HG02642 (cell line): ENCODE data around the gene EEIG1.

ENCODE experiments used
- ATAC-seq: cut with Tn5 transposase; IDR thresholded peaks from one replicate; pipeline ENCODE4 v1.9.1; 2021; ENCODE audit warnings: mild to moderate bottlenecking; ENCODE audit not compliant: unreplicated experiment, poor library complexity

The EEIG1 gene

DNA sequence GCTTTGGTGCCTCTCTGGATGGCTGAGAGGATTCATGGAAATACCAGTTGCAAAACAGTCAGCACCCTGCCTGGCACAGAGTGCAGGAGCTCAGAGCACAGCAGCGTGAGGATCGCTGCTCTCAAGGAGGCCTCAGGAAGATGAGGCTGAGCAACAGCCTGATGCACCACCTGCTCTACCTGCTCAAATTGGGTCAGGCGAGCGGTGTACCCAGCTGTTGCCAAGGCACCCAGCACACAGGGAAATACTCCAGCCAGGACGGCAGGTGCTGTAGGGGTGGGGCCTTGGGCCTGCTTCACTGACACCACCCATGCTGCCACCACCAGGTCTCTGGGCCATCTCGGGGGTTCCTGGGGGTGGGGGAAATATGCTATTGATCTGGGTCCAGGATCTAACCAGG lies 4.3 kb downstream of the EEIG1 start:
- ATAC-seq = no peak

DNA sequence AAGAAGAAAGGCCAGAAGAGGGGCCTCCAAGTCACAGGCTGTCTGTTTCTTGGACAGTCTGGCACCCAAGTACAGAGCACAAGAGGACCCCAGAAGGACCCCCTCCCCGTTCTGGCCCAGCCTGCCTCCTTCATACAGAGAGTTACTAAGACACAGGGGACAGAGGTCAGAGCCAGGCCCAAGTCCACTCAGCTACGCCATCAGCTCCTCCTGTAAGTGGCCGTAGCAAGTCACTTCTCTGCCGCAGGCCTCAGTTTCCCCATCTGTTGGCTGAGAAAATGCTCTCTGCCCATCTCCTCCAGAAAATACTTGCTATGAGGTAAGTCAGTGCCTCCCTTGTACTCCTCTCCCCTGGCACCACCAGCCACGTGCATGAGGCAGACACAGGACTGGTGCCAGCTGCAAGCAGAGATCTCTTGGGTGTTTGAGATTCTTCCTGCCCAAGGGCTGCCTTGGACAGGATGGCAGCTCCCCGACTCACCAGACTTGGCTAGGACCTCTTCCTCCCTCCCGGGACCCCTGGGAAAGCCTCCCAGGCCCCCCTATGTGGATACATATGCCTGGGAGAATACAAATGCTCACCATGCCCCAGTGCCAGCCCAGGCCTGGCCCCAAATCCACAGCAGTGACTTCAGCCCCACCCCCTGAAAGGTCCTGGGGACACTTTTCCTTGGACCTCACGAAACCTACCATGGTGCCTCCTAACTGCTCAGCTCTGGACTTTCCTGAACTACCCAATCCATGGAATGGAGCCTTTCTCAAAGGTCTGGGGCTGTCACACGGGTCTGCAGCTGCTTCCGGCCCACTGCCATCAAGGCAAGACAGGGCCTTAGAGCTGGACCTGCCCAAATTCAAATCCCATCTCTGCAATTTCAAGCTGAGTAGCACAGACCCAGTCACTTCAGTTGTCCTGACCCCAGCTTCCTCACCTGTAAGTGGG lies 5.1 kb downstream of the EEIG1 start:
- ATAC-seq = no peak

GRCh38 chr9:127974769-127975261 lies 6.0 kb downstream of the EEIG1 start:
- no peak for ATAC-seq

- no peak for ATAC-seq
These were observed 6.6 kb downstream of the EEIG1 start for GRCh38 chr9:127974001-127974768.

DNA sequence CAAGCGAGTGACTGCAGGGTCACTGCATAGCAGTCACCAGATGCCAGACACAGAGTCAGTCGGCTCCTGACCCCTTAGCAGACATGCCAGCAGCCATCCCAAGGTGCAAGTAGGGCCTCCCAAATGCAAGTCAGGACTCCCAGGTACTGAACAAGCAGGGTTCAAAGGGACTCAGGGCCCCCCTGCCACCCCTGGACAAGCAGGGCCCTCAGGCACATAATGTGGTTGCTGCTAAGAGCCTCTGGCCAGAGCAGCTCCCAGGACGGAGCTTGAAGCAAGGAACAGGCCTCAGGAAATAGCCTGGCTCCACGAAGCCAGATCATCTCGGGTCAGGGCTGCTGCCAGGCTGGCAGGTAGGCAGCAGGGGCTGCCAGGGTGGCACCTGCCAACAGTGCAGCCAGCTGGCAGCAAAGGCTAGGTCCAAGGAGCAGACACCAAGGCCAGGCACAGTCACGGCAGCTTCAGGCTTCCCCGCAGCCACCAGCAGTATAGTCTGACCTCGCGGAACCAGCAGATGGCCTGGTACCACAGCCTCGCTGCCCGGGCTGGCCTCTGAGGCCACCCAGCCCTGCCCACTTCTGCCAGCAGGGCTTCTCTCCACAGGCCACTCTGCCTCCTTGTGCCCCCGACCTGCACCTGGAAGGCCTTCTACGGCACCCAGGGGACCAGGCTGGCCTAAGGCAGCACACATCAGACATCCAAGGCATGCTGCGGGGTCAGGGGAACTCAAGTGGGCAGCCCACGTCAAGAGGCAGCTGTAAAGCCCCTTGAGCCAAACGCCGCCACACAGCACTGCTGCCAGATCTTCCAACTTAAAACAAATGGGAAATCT lies 7.4 kb downstream of the EEIG1 start:
- no peak for ATAC-seq

GRCh38 chr9:127972236-127972871 lies 8.4 kb downstream of the EEIG1 start:
- no peak for ATAC-seq

DNA sequence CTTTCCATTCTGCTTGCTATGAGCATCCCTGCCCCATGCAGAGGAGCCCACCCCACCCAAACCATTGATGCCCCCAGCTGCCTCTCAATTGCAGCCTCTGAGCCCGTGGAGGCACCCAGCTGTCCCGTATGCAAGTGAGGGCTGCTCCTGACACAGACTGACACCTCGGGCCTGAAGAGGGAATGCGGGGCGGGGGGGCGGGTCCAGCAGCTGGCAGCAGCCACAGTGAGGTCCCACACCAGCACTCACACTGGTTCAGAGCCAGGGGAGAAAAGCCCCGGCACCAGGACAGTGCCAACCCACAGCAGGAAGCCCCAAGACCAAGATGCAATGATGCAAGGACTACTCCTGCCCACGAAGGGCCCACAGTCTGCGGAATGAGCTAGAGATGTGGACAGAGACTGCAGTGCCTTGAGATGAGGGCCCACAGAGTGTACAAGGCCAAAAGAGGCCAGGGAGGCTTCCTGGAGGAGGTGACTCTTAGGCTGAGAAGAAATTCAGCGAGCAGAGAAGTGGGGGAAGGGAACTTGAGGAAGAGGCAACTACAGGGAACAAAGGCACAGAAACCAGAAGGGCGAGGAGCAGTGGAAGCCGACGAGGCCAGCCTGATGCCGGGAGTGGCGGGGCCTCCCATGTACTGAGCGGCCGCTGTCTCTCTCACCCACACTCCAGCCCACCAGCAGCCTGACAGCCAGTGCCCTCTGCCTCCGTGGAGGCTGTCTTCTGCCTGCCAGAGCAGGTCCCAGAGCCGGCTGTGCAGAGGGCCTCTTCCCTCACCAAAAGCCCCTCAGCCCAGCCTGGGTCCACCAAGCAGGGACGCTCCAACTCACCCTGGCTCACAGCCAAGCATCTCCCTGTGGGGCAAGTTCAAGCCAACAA lies 9.2 kb downstream of the EEIG1 start:
- ATAC-seq = no peak

GRCh38 chr9:127970401-127971313 lies 10.1 kb downstream of the EEIG1 start:
- peak; percentile 67 for ATAC-seq

DNA sequence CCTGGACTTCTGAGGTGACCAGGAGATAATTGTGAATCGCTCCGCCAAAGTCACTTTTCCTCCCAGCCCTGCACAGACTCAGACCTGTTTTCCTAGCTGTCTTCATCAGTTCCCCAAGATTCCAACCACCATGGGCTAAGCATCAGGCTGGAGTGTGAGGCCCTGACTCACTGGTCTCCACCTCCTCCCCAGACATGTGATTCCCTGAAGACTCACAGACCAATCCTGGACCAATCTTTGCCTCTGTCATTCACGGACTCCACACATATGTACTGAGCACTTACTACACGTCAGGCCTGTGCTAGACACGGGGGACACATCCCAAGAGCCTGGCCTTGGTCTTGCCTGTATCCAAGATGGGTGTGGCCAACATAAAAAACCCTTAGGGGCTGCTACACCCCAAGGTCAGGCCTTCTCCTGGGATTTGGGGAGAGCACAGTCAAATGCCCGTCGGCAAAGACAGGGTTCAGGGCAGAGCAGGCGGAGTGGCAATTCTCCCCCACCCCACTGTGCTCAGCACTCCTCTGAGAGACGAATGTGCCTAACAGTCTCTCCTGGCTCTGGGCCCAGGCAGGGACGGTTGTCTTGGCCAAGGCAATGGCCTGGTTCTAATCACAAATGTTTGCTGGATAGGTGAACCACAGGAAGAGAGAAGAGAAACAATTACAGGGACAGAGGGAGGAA lies 11.9 kb downstream of the EEIG1 start:
- ATAC-seq = no peak

- no peak for ATAC-seq
These were observed 12.7 kb downstream of the EEIG1 start for GRCh38 chr9:127968042-127968441.

- ATAC-seq = no peak
These were observed 13.5 kb downstream of the EEIG1 start for GRCh38 chr9:127967151-127967809.

DNA sequence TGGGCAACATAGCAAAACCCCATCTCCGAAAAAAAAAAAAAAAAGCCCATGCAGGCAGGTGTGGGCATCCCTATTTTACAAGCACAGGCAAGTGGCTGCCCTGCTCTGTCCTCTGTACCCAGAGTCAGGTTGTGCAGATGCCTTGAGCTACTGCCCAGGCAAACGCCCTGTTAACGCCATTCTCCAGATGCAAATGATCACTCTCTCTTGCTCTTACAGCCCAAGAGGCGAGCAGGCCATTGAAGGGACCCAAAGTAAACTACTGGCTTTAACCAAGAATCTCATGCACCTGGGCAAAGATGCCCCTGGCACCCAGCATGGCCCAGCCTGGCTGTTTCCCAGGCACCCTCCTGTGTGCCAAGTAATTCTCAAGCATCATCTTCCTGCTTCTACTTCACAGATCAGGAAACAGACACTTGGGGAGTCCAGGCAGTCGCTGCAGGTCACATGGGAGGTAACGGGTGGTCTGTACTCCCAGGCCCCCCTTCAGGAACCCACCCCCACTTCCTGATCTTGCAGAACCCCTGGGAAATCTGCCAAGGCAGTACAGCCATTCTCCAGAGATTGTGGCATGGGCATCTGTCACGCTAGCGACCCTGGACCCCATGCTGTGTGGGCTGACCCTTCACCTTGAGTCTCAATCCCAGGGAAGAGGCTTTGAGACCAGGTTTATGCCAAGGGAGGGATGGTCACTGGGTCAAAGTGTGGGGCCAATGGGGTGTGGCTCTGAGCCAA lies 14.2 kb downstream of the EEIG1 start:
- ATAC-seq = no peak

- ATAC-seq = no peak
These were observed 14.8 kb downstream of the EEIG1 start for GRCh38 chr9:127965953-127966352.

DNA sequence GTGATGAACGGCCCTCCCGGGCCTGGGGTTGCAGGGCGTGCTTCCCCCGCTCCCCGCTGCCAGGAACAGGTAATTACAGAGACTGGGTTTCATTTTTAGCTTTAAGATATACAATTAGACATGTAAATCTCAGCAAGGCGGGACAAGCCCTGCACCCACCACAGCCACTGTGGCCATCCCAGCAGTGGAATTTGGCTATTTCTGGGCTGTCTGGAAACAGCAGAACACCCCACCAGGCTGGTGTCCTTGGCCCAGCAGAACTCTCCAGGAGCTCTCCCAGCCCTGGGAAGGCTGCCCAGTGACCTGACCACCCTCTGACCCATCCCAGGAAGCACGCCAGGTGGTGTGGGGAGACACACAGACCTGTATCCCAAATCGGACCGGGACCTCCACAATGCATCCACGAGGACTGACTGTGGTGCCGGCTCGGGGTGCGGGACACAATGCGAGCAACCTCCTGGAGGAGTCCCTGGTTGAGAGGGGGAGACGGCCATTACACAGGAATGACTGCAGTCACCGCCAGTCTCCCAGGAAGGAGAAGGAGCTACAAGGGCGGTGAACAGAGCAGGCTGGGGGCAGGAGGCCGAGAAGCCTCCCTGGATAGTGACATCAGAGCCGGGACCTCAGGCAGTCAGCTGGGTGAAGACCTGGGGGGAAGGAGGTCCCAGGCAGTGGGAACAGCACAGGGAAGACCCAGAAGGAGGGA lies 17.3 kb downstream of the EEIG1 start:
- no peak for ATAC-seq

DNA sequence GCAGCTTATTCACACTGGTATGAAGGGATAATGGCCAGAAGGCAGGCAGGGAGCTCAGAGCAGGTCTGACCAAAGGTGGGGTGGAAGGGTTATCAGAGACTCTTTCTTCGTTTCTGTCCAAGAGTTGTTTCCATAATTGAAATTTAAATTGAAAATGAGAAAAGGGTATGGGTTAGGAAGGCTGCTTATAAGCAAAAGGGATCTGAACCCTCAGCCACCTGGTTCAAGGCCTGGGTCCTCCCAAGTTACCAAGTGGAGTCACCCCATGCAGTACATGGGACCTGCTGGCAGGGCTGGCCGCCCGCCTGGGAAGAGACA lies 17.8 kb downstream of the EEIG1 start:
- ATAC-seq = no peak

- no peak for ATAC-seq
These were observed 18.5 kb downstream of the EEIG1 start for GRCh38 chr9:127962278-127962677.
